Spinal cord (tissue), 10 donors: Measurements from ENCODE around the gene BOD1L1. TPM values are rescaled to one million over a fixed set of nuclear protein-coding genes. Genes with fewer than 3 reads are reported as not detected.
A peak's percentile ranks its signal among the peaks of the same experiment; 100 is the strongest.

ENCODE experiments used
- DNase-seq, 6 donors: peaks; one replicate each; pipeline versions ENCODE4 v3.0.0 to v3.0.0-alpha.2; 2013 to 2015; ENCODE audit warnings: low spot score in 6 of 6, low read depth in 4 of 6
- H3K27ac ChIP-seq: one replicate; pipeline ENCODE4 v1.5.1; 2013; ENCODE audit warnings: low read depth, low read length, control low read depth
- H3K27me3 ChIP-seq: one replicate; pipeline ENCODE4 v1.6.1; 2013; ENCODE audit warnings: low read length; ENCODE audit not compliant: control insufficient read depth, insufficient read depth
- H3K36me3 ChIP-seq: one replicate; pipeline ENCODE4 v1.6.1; 2013; ENCODE audit warnings: low read length; ENCODE audit not compliant: control insufficient read depth, insufficient read depth
- H3K4me1 ChIP-seq: one replicate; pipeline ENCODE4 v1.6.1; 2013; ENCODE audit warnings: low read length; ENCODE audit not compliant: control insufficient read depth, insufficient read depth
- H3K4me3 ChIP-seq: one replicate; pipeline ENCODE4 v1.5.1; 2013; ENCODE audit warnings: low read depth, low read length, control low read depth
- H3K9me3 ChIP-seq: one replicate; pipeline ENCODE4 v1.6.1; 2013; ENCODE audit warnings: low read length; ENCODE audit not compliant: control insufficient read depth, insufficient read depth
- WGBS: methylation state at CpG from one replicate; pipeline ENCODE4 v1.1.5; 2013; ENCODE audit warnings: missing lambda C conversion rate; ENCODE audit not compliant: insufficient coverage; 5-methylcytosine and 5-hydroxymethylcytosine counted together
- polyA plus RNA-seq, 2 donors: library from polyadenylated mRNA; unstranded; fragments of 120-200 nt; gene quantifications; one replicate each; pipeline ENCODE4 v1.2.1, GENCODE V29; 2013; ENCODE audit not compliant: insufficient read length in 2 of 2
- total RNA-seq, 2 donors: library from RNA; depleted of rRNA in 1 of 2; stranded (reverse); fragments of 120-200 nt in 1 of 2; fragments of >200 nt in 1 of 2; gene quantifications; one replicate each; pipeline versions ENCODE4 v1.2.3 to v1.2.4, GENCODE V29; 2013 to 2014
- donor health status: healthy.

Gene BOD1L1
- total and polyA plus RNA-seq, 4 donors: 50.4 to 66.9 (median 52.6) TPM

GRCh38 chr4:13527981-13528820 lies 99.3 kb downstream of the BOD1L1 start:
- DNase-seq: no peak
- no peak overlapping the region for H3K4me3 ChIP-seq
- no peaks in the 10 kb centered on the region for H3K36me3 ChIP-seq
- H3K4me1 ChIP-seq: peaks cover 22% of the 10 kb centered on the region
- H3K27ac ChIP-seq: no peak overlapping the region
- 8% methylated on average over 4 of the region's 35 CpGs for WGBS
- H3K9me3 ChIP-seq: peaks cover 10% of the 10 kb centered on the region
- H3K27me3 ChIP-seq: peaks cover 100% of the 10 kb centered on the region

GRCh38 chr4:13527192-13527980 lies 100.1 kb downstream of the BOD1L1 start:
- no peak for DNase-seq
- no peak overlapping the region for H3K4me3 ChIP-seq
- peaks cover 30% of the 10 kb centered on the region for H3K4me1 ChIP-seq
- 1% methylated on average over 41 of the region's 46 CpGs for WGBS
- no peak overlapping the region for H3K27ac ChIP-seq
- no peaks in the 10 kb centered on the region for H3K36me3 ChIP-seq
- peaks cover 100% of the 10 kb centered on the region for H3K27me3 ChIP-seq
- H3K9me3 ChIP-seq: peaks cover 10% of the 10 kb centered on the region

GRCh38 chr4:13526658-13527057 lies 100.9 kb downstream of the BOD1L1 start:
- peaks cover 100% of the 10 kb centered on the region for H3K27me3 ChIP-seq
- WGBS: no CpG with 5 or more reads among the region's 3 CpGs
- H3K36me3 ChIP-seq: no peaks in the 10 kb centered on the region

GRCh38 chr4:13525606-13526281 lies 101.8 kb downstream of the BOD1L1 start:
- Histone ChIP-seq H3K9me3 (peaks cover 10% of the 10 kb centered on the region), H3K4me1 (peaks cover 26% of the 10 kb centered on the region), H3K27ac (no peak overlapping the region), H3K4me3 (no peak overlapping the region), H3K27me3 (peaks cover 99% of the 10 kb centered on the region), H3K36me3 (no peaks in the 10 kb centered on the region)
- no peak for DNase-seq
- WGBS: 32% methylated on average over 3 of the region's 4 CpGs

More at GRCh38 chr4:13526658-13527057, 100.9 kb downstream of the BOD1L1 start:
- no peak for DNase-seq
- H3K27ac ChIP-seq: no peak overlapping the region
- no peak overlapping the region for H3K4me3 ChIP-seq
- peaks cover 33% of the 10 kb centered on the region for H3K4me1 ChIP-seq
- H3K9me3 ChIP-seq: peaks cover 10% of the 10 kb centered on the region

GRCh38 chr4:13524504-13525243 lies 102.9 kb downstream of the BOD1L1 start:
- Histone ChIP-seq H3K27me3 (peaks cover 94% of the 10 kb centered on the region), H3K4me1 (peaks cover 26% of the 10 kb centered on the region), H3K36me3 (no peaks in the 10 kb centered on the region), H3K4me3 (no peak overlapping the region), H3K9me3 (peaks cover 10% of the 10 kb centered on the region), H3K27ac (no peak overlapping the region)
- DNase-seq: no peak
- WGBS: 4% methylated on average over 33 of the region's 36 CpGs

GRCh38 chr4:13523591-13524503 lies 103.7 kb downstream of the BOD1L1 start:
- WGBS: 6% methylated on average over 37 of the region's 59 CpGs
- no peaks in the 10 kb centered on the region for H3K36me3 ChIP-seq
- DNase-seq: no peak

GRCh38 chr4:13523105-13523477 lies 104.4 kb downstream of the BOD1L1 start:
- 3% methylated on average over 17 of the region's 17 CpGs for WGBS
- Histone ChIP-seq H3K27me3 (peaks cover 86% of the 10 kb centered on the region), H3K9me3 (peaks cover 10% of the 10 kb centered on the region), H3K4me1 (peaks cover 19% of the 10 kb centered on the region), H3K4me3 (no peak overlapping the region), H3K27ac (no peak overlapping the region), H3K36me3 (no peaks in the 10 kb centered on the region)
- DNase-seq: peak in 1 of 6 donors; percentile 18

More at GRCh38 chr4:13523591-13524503, 103.7 kb downstream of the BOD1L1 start:
- H3K4me3 ChIP-seq: no peak overlapping the region
- H3K4me1 ChIP-seq: peaks cover 19% of the 10 kb centered on the region
- peaks cover 89% of the 10 kb centered on the region for H3K27me3 ChIP-seq
- peaks cover 10% of the 10 kb centered on the region for H3K9me3 ChIP-seq
- no peak overlapping the region for H3K27ac ChIP-seq

- H3K4me1 ChIP-seq: peaks cover 19% of the 10 kb centered on the region
- no peak overlapping the region for H3K4me3 ChIP-seq
- no peak overlapping the region for H3K27ac ChIP-seq
- no peaks in the 10 kb centered on the region for H3K36me3 ChIP-seq
- DNase-seq: peak in 1 of 6 donors; percentile 22
- H3K27me3 ChIP-seq: peaks cover 80% of the 10 kb centered on the region
- H3K9me3 ChIP-seq: peaks cover 10% of the 10 kb centered on the region
- under 1% methylated on average over 47 of the region's 49 CpGs for whole genome bisulfite sequencing
Observed at GRCh38 chr4:13522282-13523104, 105.0 kb downstream of the BOD1L1 start.
